ENCODE data around the gene NUP93. TPM values are rescaled to one million over a fixed set of nuclear protein-coding genes. Genes with fewer than 3 reads are reported as not detected.
"Not testable (repeated sequence)": the region's sequence is repeated elsewhere in the genome, so short reads cannot be mapped to it uniquely, and the experiment has no call there.

Gene NUP93
- polyA plus RNA-seq, 1 donor from 2014 or later: 237 TPM

DNA sequence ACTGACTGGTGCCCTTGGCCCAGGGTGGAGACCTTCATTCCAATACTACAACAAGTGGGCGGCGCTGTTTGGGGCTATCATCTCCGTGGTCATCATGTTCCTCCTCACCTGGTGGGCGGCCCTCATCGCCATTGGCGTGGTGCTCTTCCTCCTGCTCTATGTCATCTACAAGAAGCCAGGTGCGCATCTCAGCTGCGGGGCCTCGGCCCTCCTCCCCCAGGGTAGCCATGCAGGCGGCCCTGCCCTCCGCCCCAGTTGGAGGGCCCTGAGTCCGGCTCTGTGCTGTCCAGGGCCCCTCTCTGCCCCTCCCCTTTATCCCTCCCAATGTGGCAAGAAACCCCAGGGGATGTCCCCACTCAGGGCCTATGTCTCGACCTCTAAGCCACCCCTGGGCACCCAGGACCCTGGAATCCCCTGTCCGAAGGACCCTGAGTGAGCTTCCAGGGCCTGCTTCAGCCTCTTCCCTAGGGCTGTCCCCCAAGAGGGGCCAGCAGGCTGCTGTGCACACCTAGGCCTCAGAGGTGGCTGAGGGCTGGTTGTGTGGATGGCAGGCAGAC lies 154.2 kb downstream of the NUP93 start:
- no peaks in the 10 kb centered on the region for H3K27me3 ChIP-seq (ENCODE audit: insufficient read depth, low read depth, low read length)

DNA sequence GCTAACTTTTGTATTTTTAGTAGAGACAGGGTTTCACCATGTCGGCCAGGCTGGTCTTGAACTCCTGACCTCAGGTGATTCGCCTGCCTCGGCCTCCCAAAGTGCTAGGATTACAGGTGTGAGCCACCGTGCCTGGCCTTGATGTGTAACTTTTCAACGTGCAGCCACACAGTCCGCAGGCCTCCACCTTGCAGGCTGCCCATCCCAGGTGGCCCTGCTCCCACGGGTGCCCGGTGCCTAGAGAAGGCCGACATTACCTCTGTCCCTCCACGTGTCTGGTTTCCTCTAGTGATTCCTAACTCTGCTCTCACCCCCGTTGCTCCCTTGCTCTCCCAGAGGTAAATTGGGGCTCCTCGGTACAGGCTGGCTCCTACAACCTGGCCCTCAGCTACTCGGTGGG lies 155.0 kb downstream of the NUP93 start:
- H3K4me2 ChIP-seq (ENCODE audit: low read length); H3K9me2 ChIP-seq (ENCODE audit: insufficient read depth, low read length); H3K36me3 ChIP-seq (ENCODE audit: insufficient read depth, low read length); H3K79me2 ChIP-seq (replicated peaks; ENCODE audit: insufficient read depth, low read length); H3K27ac ChIP-seq (ENCODE audit: low read length); H4K20me1 ChIP-seq (ENCODE audit: insufficient read depth); H3K9me3 ChIP-seq (ENCODE audit: low read length); H3K9ac ChIP-seq (ENCODE audit: low read length); H3K4me3 ChIP-seq (ENCODE audit: low read length); H3F3A ChIP-seq (ENCODE audit: insufficient read depth, low read length, poor library complexity, severe bottlenecking); H3K27me3 ChIP-seq (ENCODE audit: insufficient read depth, low read depth, low read length); H2AFZ ChIP-seq (ENCODE audit: low read depth, low read length): not testable (repeated sequence)

More for the DNA sequence above, 154.2 kb downstream of the NUP93 start:
- Histone ChIP-seq H3K79me2 (replicated peaks; ENCODE audit: insufficient read depth, low read length) (no peaks in the 10 kb centered on the region), H3F3A (ENCODE audit: insufficient read depth, low read length, poor library complexity, severe bottlenecking) (no peaks in the 10 kb centered on the region), H3K4me3 (ENCODE audit: low read length) (no peak overlapping the region), H2AFZ (ENCODE audit: low read depth, low read length) (no peak overlapping the region), H3K9me3 (ENCODE audit: low read length) (no peaks in the 10 kb centered on the region), H4K20me1 (ENCODE audit: insufficient read depth) (no peaks in the 10 kb centered on the region), H3K9me2 (ENCODE audit: insufficient read depth, low read length) (no peaks in the 10 kb centered on the region), H3K27ac (ENCODE audit: low read length) (no peak overlapping the region), H3K36me3 (ENCODE audit: insufficient read depth, low read length) (no peaks in the 10 kb centered on the region), H3K9ac (ENCODE audit: low read length) (no peak overlapping the region), H3K4me2 (ENCODE audit: low read length) (no peak overlapping the region)
- TF ChIP-seq EP300 (conservative IDR thresholded peaks at IDR 0.05; ENCODE audit: poor library complexity, severe bottlenecking) (no peak), RAD21 (conservative IDR thresholded peaks at IDR 0.05) (no peak), POLR2AphosphoS5 (IDR thresholded peaks at IDR 0.05) (no peak), EZH2 (IDR thresholded peaks at IDR 0.05; ENCODE audit: borderline replicate concordance, insufficient read depth, low read length, poor library complexity, severe bottlenecking) (no peak)
- TF ChIP-seq, protein P1, sequence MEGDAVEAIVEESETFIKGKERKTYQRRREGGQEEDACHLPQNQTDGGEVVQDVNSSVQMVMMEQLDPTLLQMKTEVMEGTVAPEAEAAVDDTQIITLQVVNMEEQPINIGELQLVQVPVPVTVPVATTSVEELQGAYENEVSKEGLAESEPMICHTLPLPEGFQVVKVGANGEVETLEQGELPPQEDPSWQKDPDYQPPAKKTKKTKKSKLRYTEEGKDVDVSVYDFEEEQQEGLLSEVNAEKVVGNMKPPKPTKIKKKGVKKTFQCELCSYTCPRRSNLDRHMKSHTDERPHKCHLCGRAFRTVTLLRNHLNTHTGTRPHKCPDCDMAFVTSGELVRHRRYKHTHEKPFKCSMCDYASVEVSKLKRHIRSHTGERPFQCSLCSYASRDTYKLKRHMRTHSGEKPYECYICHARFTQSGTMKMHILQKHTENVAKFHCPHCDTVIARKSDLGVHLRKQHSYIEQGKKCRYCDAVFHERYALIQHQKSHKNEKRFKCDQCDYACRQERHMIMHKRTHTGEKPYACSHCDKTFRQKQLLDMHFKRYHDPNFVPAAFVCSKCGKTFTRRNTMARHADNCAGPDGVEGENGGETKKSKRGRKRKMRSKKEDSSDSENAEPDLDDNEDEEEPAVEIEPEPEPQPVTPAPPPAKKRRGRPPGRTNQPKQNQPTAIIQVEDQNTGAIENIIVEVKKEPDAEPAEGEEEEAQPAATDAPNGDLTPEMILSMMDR (IDR thresholded peaks at IDR 0.05; ENCODE audit: poor library complexity, severe bottlenecking): no peak
- TF ChIP-seq, protein P2, sequence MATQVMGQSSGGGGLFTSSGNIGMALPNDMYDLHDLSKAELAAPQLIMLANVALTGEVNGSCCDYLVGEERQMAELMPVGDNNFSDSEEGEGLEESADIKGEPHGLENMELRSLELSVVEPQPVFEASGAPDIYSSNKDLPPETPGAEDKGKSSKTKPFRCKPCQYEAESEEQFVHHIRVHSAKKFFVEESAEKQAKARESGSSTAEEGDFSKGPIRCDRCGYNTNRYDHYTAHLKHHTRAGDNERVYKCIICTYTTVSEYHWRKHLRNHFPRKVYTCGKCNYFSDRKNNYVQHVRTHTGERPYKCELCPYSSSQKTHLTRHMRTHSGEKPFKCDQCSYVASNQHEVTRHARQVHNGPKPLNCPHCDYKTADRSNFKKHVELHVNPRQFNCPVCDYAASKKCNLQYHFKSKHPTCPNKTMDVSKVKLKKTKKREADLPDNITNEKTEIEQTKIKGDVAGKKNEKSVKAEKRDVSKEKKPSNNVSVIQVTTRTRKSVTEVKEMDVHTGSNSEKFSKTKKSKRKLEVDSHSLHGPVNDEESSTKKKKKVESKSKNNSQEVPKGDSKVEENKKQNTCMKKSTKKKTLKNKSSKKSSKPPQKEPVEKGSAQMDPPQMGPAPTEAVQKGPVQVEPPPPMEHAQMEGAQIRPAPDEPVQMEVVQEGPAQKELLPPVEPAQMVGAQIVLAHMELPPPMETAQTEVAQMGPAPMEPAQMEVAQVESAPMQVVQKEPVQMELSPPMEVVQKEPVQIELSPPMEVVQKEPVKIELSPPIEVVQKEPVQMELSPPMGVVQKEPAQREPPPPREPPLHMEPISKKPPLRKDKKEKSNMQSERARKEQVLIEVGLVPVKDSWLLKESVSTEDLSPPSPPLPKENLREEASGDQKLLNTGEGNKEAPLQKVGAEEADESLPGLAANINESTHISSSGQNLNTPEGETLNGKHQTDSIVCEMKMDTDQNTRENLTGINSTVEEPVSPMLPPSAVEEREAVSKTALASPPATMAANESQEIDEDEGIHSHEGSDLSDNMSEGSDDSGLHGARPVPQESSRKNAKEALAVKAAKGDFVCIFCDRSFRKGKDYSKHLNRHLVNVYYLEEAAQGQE (IDR thresholded peaks at IDR 0.05; ENCODE audit: borderline replicate concordance): no peak

DNA sequence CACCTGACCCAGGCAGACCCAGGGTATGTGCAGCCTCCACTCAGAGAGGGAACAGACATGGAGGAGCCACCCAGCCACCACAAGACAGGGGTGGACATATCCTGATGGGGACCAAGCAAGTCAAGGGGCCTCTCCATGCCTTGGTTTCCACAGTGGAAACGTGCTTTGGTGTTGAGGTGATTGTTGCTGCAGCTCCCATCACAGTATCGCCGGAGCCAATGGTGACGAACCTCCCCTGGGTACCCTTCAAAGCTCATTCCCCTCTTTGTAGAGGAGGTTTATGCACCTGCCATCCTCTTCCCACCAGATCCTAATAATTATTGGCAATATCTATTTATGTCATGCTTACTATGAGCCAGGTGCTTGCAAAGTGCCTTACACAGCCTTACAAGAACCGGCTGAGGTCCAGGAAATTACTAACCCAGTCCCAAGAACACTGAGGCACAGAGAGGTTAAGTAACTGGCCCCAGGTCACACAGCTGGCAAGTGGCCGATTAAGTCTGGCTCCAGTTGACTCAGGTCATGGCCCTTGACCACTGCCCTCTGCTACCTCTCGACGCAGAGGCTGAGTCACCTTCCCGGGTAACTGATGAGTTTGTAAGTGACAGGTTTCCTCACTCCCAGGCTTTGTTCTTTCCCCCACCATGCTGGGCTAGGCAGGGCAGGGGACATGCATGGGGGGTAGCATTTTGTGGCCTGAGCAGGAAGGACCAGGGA lies 155.7 kb downstream of the NUP93 start:
- Histone ChIP-seq H3K9me2 (ENCODE audit: insufficient read depth, low read length) (no peaks in the 10 kb centered on the region), H3K79me2 (replicated peaks; ENCODE audit: insufficient read depth, low read length) (no peaks in the 10 kb centered on the region), H3F3A (ENCODE audit: insufficient read depth, low read length, poor library complexity, severe bottlenecking) (no peaks in the 10 kb centered on the region), H3K9me3 (ENCODE audit: low read length) (no peaks in the 10 kb centered on the region), H3K27me3 (ENCODE audit: insufficient read depth, low read depth, low read length) (no peaks in the 10 kb centered on the region), H3K36me3 (ENCODE audit: insufficient read depth, low read length) (no peaks in the 10 kb centered on the region), H3K4me2 (ENCODE audit: low read length) (no peak overlapping the region), H3K9ac (ENCODE audit: low read length) (no peak overlapping the region), H3K4me3 (ENCODE audit: low read length) (no peak overlapping the region), H2AFZ (ENCODE audit: low read depth, low read length) (no peak overlapping the region), H3K27ac (ENCODE audit: low read length) (no peak overlapping the region), H4K20me1 (ENCODE audit: insufficient read depth) (no peaks in the 10 kb centered on the region)
- no peak for TF ChIP-seq POLR2AphosphoS5 (IDR thresholded peaks at IDR 0.05)
- TF ChIP-seq EZH2 (IDR thresholded peaks at IDR 0.05; ENCODE audit: borderline replicate concordance, insufficient read depth, low read length, poor library complexity, severe bottlenecking): no peak
- TF ChIP-seq RAD21 (conservative IDR thresholded peaks at IDR 0.05): no peak
- TF ChIP-seq SMC3 (conservative IDR thresholded peaks at IDR 0.05; ENCODE audit: poor library complexity): no peak
- no peak for TF ChIP-seq EP300 (conservative IDR thresholded peaks at IDR 0.05; ENCODE audit: poor library complexity, severe bottlenecking)
- TF ChIP-seq, protein P1 (IDR thresholded peaks at IDR 0.05; ENCODE audit: poor library complexity, severe bottlenecking): no peak
- TF ChIP-seq, protein P2 (IDR thresholded peaks at IDR 0.05; ENCODE audit: borderline replicate concordance): no peak
- TF ChIP-seq TAF1 (IDR thresholded peaks at IDR 0.05; ENCODE audit: low read depth): no peak
- no peak for TF ChIP-seq MXI1 (conservative IDR thresholded peaks at IDR 0.05; ENCODE audit: poor library complexity, severe bottlenecking)
